G401.6 (cell line): ENCODE results near the gene PRDM16.

Source experiments
- FAIRE-seq: peaks from 2 replicates; lab custom pipeline; 2012; peaks lifted over from hg19 to GRCh38; lab: Jason Lieb, UNC

PRDM16 gene

GRCh38 chr1:3418600-3418999 lies 349.6 kb downstream of the PRDM16 start:
- FAIRE-seq = no peak

- FAIRE-seq = no peak
Observed at GRCh38 chr1:3419415-3420204, 350.6 kb downstream of the PRDM16 start.

- FAIRE-seq = no peak
Observed at GRCh38 chr1:3420218-3420951, 351.4 kb downstream of the PRDM16 start.

GRCh38 chr1:3422638-3423037 lies 353.6 kb downstream of the PRDM16 start:
- no peak for FAIRE-seq

- no peak for FAIRE-seq
Observed at GRCh38 chr1:3423245-3423829, 354.3 kb downstream of the PRDM16 start.

- no peak for FAIRE-seq
Observed at GRCh38 chr1:3423896-3424611, 355.1 kb downstream of the PRDM16 start.

- FAIRE-seq = no peak
Observed at GRCh38 chr1:3425486-3426215, 356.6 kb downstream of the PRDM16 start.

- FAIRE-seq = no peak
Observed at GRCh38 chr1:3426956-3427535, 358.0 kb downstream of the PRDM16 start.

- FAIRE-seq = no peak
Observed at GRCh38 chr1:3427711-3428704, 359.0 kb downstream of the PRDM16 start.

GRCh38 chr1:3428899-3429298 lies 359.9 kb downstream of the PRDM16 start:
- FAIRE-seq = no peak

- FAIRE-seq = no peak
Observed at GRCh38 chr1:3429320-3429719, 360.3 kb downstream of the PRDM16 start.

GRCh38 chr1:3429766-3430165 lies 360.8 kb downstream of the PRDM16 start:
- FAIRE-seq = no peak

GRCh38 chr1:3430406-3430805 lies 361.4 kb downstream of the PRDM16 start:
- no peak for FAIRE-seq

- FAIRE-seq = no peak
Observed at GRCh38 chr1:3430820-3431219, 361.8 kb downstream of the PRDM16 start.

GRCh38 chr1:3431266-3431665 lies 362.3 kb downstream of the PRDM16 start:
- no peak for FAIRE-seq

- FAIRE-seq = no peak
Observed at GRCh38 chr1:3431686-3432085, 362.7 kb downstream of the PRDM16 start.

GRCh38 chr1:3432306-3432705 lies 363.3 kb downstream of the PRDM16 start:
- no peak for FAIRE-seq

- no peak for FAIRE-seq
Observed at GRCh38 chr1:3433076-3433475, 364.1 kb downstream of the PRDM16 start.

GRCh38 chr1:3433596-3434320 lies 364.8 kb downstream of the PRDM16 start:
- no peak for FAIRE-seq
